Chondrocyte (in vitro differentiated cells): ENCODE results near the gene VIL1. TPM values are rescaled to one million over a fixed set of nuclear protein-coding genes. Genes with fewer than 3 reads are reported as not detected.

Experiments used
- DNase-seq: peaks from one replicate; pipeline ENCODE4 v3.0.0; 2021; ENCODE audit warnings: mixed read lengths, low spot score
- H3K27ac Mint-ChIP-seq: one replicate; pipeline ENCODE4 v1.8.0; 2021; ENCODE audit warnings: mild to moderate bottlenecking, moderate library complexity, mixed read lengths; ENCODE audit not compliant: unreplicated experiment
- H3K27me3 Mint-ChIP-seq: 2 replicates; pipeline ENCODE4 v1.8.0; 2021; ENCODE audit warnings: low read depth, mixed read lengths
- H3K36me3 Mint-ChIP-seq: 2 replicates; pipeline ENCODE4 v1.8.0; 2021; ENCODE audit warnings: low read depth, mixed read lengths
- H3K4me1 Mint-ChIP-seq: 2 replicates; pipeline ENCODE4 v1.8.0; 2021; ENCODE audit warnings: low read depth, mild to moderate bottlenecking, mixed read lengths
- H3K4me3 Mint-ChIP-seq: one replicate; pipeline ENCODE4 v1.8.0; 2021; ENCODE audit warnings: mild to moderate bottlenecking, moderate library complexity, mixed read lengths; ENCODE audit not compliant: unreplicated experiment
- H3K9me3 Mint-ChIP-seq: 2 replicates; pipeline ENCODE4 v1.8.0; 2021; ENCODE audit warnings: low read depth, mixed read lengths
- CTCF ChIP-seq: fragments of 200-600 bp; sonication (generic); IDR thresholded peaks from 2 replicates; pipeline ENCODE4 v1.5.0; 2021; ENCODE audit warnings: antibody characterized with exemption, mild to moderate bottlenecking, moderate library complexity
- total RNA-seq: library from RNA; stranded (reverse); gene quantifications from 3 replicates; pipeline ENCODE4 v1.2.1, GENCODE V29; 2021

The VIL1 gene
- total RNA-seq, 1 donor from 2014 or later = not detected

GRCh38 chr2:218392459-218392858 lies 26.5 kb upstream of the VIL1 start:
- Mint-ChIP-seq H3K27me3 (no peaks in the 10 kb centered on the region), H3K27ac (no peak overlapping the region), H3K4me3 (no peak overlapping the region), H3K9me3 (no peaks in the 10 kb centered on the region), H3K4me1 (peaks cover 19% of the 10 kb centered on the region), H3K36me3 (no peaks in the 10 kb centered on the region)
- no peak for DNase-seq
- TF ChIP-seq CTCF = no peak

GRCh38 chr2:218392891-218393462 lies 25.9 kb upstream of the VIL1 start:
- Mint-ChIP-seq H3K9me3 (no peaks in the 10 kb centered on the region), H3K27ac (no peak overlapping the region), H3K27me3 (no peaks in the 10 kb centered on the region), H3K36me3 (no peaks in the 10 kb centered on the region), H3K4me1 (peaks cover 24% of the 10 kb centered on the region), H3K4me3 (no peak overlapping the region)
- DNase-seq = peak; percentile 91
- no peak for TF ChIP-seq CTCF

- Mint-ChIP-seq H3K27me3 (no peaks in the 10 kb centered on the region), H3K4me3 (no peak overlapping the region), H3K36me3 (no peaks in the 10 kb centered on the region), H3K9me3 (no peaks in the 10 kb centered on the region), H3K27ac (no peak overlapping the region), H3K4me1 (peaks cover 25% of the 10 kb centered on the region)
- no peak for DNase-seq
- no peak for TF ChIP-seq CTCF
Observed at GRCh38 chr2:218393750-218394290, 25.1 kb upstream of the VIL1 start.

- H3K9me3 Mint-ChIP-seq = no peaks in the 10 kb centered on the region
- H3K36me3 Mint-ChIP-seq = no peaks in the 10 kb centered on the region
- H3K27ac Mint-ChIP-seq = no peak overlapping the region
- H3K27me3 Mint-ChIP-seq = no peaks in the 10 kb centered on the region
- no peak overlapping the region for H3K4me3 Mint-ChIP-seq
- no peak for DNase-seq
- H3K4me1 Mint-ChIP-seq = peaks cover 25% of the 10 kb centered on the region
- TF ChIP-seq CTCF = no peak
Observed at GRCh38 chr2:218394298-218395089, 24.4 kb upstream of the VIL1 start.

GRCh38 chr2:218395090-218395444 lies 23.9 kb upstream of the VIL1 start:
- H3K4me1 Mint-ChIP-seq = peaks cover 25% of the 10 kb centered on the region
- no peaks in the 10 kb centered on the region for H3K9me3 Mint-ChIP-seq
- no peaks in the 10 kb centered on the region for H3K36me3 Mint-ChIP-seq
- no peak overlapping the region for H3K4me3 Mint-ChIP-seq
- TF ChIP-seq CTCF = no peak
- no peak overlapping the region for H3K27ac Mint-ChIP-seq
- DNase-seq = no peak
- H3K27me3 Mint-ChIP-seq = no peaks in the 10 kb centered on the region
